Endodermal cell (in vitro differentiated cells): ENCODE measurements around the gene WDR27. TPM values are rescaled to one million over a fixed set of nuclear protein-coding genes. Genes with fewer than 3 reads are reported as not detected.

Experiments used
- DNase-seq: peaks from one replicate; pipeline ENCODE4 v3.0.0-alpha.2; 2017
- H3K27ac ChIP-seq: 2 replicates; pipeline ENCODE4 v1.5.1; 2013; ENCODE audit warnings: mild to moderate bottlenecking, low read depth, low read length, moderate library complexity
- H3K27me3 ChIP-seq: 2 replicates; pipeline ENCODE4 v1.6.1; 2013; ENCODE audit warnings: mild to moderate bottlenecking, low read length, moderate library complexity; ENCODE audit not compliant: insufficient read depth, control insufficient read depth, poor library complexity, severe bottlenecking
- H3K36me3 ChIP-seq: 2 replicates; pipeline ENCODE4 v1.7.0; 2013; ENCODE audit warnings: mild to moderate bottlenecking, low read length, moderate library complexity; ENCODE audit not compliant: control insufficient read depth, insufficient read depth
- H3K4me1 ChIP-seq: one replicate; pipeline ENCODE4 v1.7.0; 2013; ENCODE audit warnings: low read length; ENCODE audit not compliant: control insufficient read depth, insufficient read depth
- H3K4me3 ChIP-seq: 2 replicates; pipeline ENCODE4 v1.5.1; 2013; ENCODE audit warnings: mild to moderate bottlenecking, low read length, moderate library complexity
- H3K9ac ChIP-seq: 2 replicates; pipeline ENCODE4 v1.6.1; 2013; ENCODE audit warnings: mild to moderate bottlenecking, low read length, moderate library complexity; ENCODE audit not compliant: poor library complexity, severe bottlenecking; ENCODE audit errors: extremely low read depth
- H3K9me3 ChIP-seq: 2 replicates; pipeline ENCODE4 v1.6.1; 2013; ENCODE audit warnings: mild to moderate bottlenecking, low read length, moderate library complexity; ENCODE audit not compliant: control insufficient read depth
- H3K27ac Mint-ChIP-seq: 2 replicates; pipeline ENCODE4 v1.8.0; 2020; ENCODE audit warnings: mixed read lengths
- H3K27me3 Mint-ChIP-seq: 2 replicates; pipeline ENCODE4 v1.8.0; 2021; ENCODE audit warnings: mild to moderate bottlenecking, mixed read lengths; ENCODE audit not compliant: insufficient read depth
- H3K36me3 Mint-ChIP-seq: 2 replicates; pipeline ENCODE4 v1.8.0; 2020; ENCODE audit warnings: low read depth, mixed read lengths
- H3K4me1 Mint-ChIP-seq: 2 replicates; pipeline ENCODE4 v1.8.0; 2020; ENCODE audit warnings: mixed read lengths
- H3K4me3 Mint-ChIP-seq: 2 replicates; pipeline ENCODE4 v1.8.0; 2020; ENCODE audit warnings: mild to moderate bottlenecking, moderate library complexity, mixed read lengths
- H3K9me3 Mint-ChIP-seq: 2 replicates; pipeline ENCODE4 v1.8.0; 2020; ENCODE audit warnings: mild to moderate bottlenecking, mixed read lengths
- CTCF ChIP-seq: fragments of 200-600 bp; sonication (generic); conservative IDR thresholded peaks from 2 replicates; pipeline ENCODE4 v1.5.0; 2021; ENCODE audit warnings: antibody characterized with exemption, mild to moderate bottlenecking
- WGBS, 2 experiments: methylation state at CpG; one replicate each; pipeline versions ENCODE4 v1.1.5 to v1.1.7; 2013; ENCODE audit warnings: missing lambda C conversion rate in 2 of 2, mixed read lengths in 1 of 2; ENCODE audit not compliant: insufficient coverage in 1 of 2, insufficient read length in 1 of 2; 5-methylcytosine and 5-hydroxymethylcytosine counted together
- total RNA-seq, 2 donors: library from RNA; stranded (reverse); fragmentation: NEBNext Ultra II Directional in 1 of 2; extraction: Animal tissue kit (Norgen Biotek cat#: 25700) in 1 of 2; gene quantifications; 2 replicates in 1 of 2; 3 replicates in 1 of 2; pipeline ENCODE4 v1.2.1, GENCODE V29; 2021

The WDR27 gene
- total RNA-seq, 2 donors from 2014 or later = 94.4 to 110 TPM

- Histone ChIP-seq H3K9ac (no peak overlapping the region), H3K9me3 (no peaks in the 10 kb centered on the region), H3K4me3 (no peak overlapping the region), H3K4me1 (no peaks in the 10 kb centered on the region), H3K36me3 (no peaks in the 10 kb centered on the region), H3K27me3 (no peaks in the 10 kb centered on the region), H3K27ac (no peak overlapping the region)
- Mint-ChIP-seq H3K9me3 (peaks cover 2% of the 10 kb centered on the region), H3K4me1 (no peaks in the 10 kb centered on the region), H3K36me3 (peaks cover 14% of the 10 kb centered on the region), H3K4me3 (no peak overlapping the region), H3K27ac (no peak overlapping the region), H3K27me3 (no peaks in the 10 kb centered on the region)
- no peak for DNase-seq
- no peak for TF ChIP-seq CTCF
- 89 to 94% methylated on average over 20 to 22 of the region's 22 CpGs for WGBS, 2 experiments
Measured at GRCh38 chr6:169502445-169502844, 199.4 kb downstream of the WDR27 start.

- Histone ChIP-seq H3K9me3 (no peaks in the 10 kb centered on the region), H3K27ac (no peak overlapping the region), H3K4me1 (no peaks in the 10 kb centered on the region), H3K4me3 (no peak overlapping the region), H3K9ac (no peak overlapping the region), H3K27me3 (no peaks in the 10 kb centered on the region), H3K36me3 (no peaks in the 10 kb centered on the region)
- peaks cover 14% of the 10 kb centered on the region for H3K36me3 Mint-ChIP-seq
- DNase-seq = no peak
- H3K4me3 Mint-ChIP-seq = no peak overlapping the region
- peaks cover 2% of the 10 kb centered on the region for H3K9me3 Mint-ChIP-seq
- H3K27ac Mint-ChIP-seq = no peak overlapping the region
- no peaks in the 10 kb centered on the region for H3K27me3 Mint-ChIP-seq
- WGBS, 2 experiments = 96% methylated on average over 21 to 32 of the region's 32 CpGs
- H3K4me1 Mint-ChIP-seq = no peaks in the 10 kb centered on the region
- TF ChIP-seq CTCF = no peak
Measured at GRCh38 chr6:169501777-169502313, 200.0 kb downstream of the WDR27 start.

- WGBS, 2 experiments = 94 to 95% methylated on average over 6 to 11 of the region's 11 CpGs
- Mint-ChIP-seq H3K4me3 (no peak overlapping the region), H3K4me1 (no peaks in the 10 kb centered on the region), H3K27me3 (no peaks in the 10 kb centered on the region), H3K27ac (no peak overlapping the region), H3K36me3 (peaks cover 14% of the 10 kb centered on the region), H3K9me3 (peaks cover 2% of the 10 kb centered on the region)
- TF ChIP-seq CTCF = no peak
- no peak overlapping the region for H3K9ac ChIP-seq
- DNase-seq = no peak
- no peak overlapping the region for H3K27ac ChIP-seq
- no peaks in the 10 kb centered on the region for H3K4me1 ChIP-seq
- no peak overlapping the region for H3K4me3 ChIP-seq
- no peaks in the 10 kb centered on the region for H3K27me3 ChIP-seq
- H3K36me3 ChIP-seq = no peaks in the 10 kb centered on the region
- H3K9me3 ChIP-seq = peaks cover 1% of the 10 kb centered on the region
Measured at GRCh38 chr6:169501128-169501527, 200.7 kb downstream of the WDR27 start.
